Measurements from ENCODE around the gene ABHD10.

The ABHD10 gene

DNA sequence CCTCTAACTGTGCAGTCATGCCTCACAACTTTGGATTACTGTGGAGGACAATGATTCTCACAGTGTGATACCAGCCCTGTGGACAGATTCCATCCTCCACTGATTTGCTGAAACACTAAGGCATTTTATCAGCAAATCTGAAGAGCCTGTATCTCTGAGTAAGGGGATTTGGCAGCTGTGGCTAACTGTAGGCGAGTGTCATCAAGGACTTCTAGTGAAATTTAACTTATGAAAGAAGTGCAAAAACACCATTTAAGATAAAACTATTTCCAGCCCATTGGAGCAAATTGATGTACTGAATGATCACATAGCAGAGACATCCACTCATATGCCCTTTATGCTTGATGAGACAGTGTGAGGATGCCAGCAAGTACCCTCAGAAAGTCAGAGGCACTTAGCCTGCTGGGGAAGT, 41.9 kb downstream of the ABHD10 start:
- H3K9me3 ChIP-seq (replicated peaks; ENCODE audit: insufficient read depth, low read length), result no peaks in the 10 kb centered on the region
- TF ChIP-seq, protein P1, sequence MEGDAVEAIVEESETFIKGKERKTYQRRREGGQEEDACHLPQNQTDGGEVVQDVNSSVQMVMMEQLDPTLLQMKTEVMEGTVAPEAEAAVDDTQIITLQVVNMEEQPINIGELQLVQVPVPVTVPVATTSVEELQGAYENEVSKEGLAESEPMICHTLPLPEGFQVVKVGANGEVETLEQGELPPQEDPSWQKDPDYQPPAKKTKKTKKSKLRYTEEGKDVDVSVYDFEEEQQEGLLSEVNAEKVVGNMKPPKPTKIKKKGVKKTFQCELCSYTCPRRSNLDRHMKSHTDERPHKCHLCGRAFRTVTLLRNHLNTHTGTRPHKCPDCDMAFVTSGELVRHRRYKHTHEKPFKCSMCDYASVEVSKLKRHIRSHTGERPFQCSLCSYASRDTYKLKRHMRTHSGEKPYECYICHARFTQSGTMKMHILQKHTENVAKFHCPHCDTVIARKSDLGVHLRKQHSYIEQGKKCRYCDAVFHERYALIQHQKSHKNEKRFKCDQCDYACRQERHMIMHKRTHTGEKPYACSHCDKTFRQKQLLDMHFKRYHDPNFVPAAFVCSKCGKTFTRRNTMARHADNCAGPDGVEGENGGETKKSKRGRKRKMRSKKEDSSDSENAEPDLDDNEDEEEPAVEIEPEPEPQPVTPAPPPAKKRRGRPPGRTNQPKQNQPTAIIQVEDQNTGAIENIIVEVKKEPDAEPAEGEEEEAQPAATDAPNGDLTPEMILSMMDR (IDR thresholded peaks at IDR 0.05; ENCODE audit: low read length), result no peak
- no peak for TF ChIP-seq EZH2 (optimal IDR thresholded peaks at IDR 0.05; ENCODE audit: low read depth, low read length)
- no peaks in the 10 kb centered on the region for H3F3A ChIP-seq (ENCODE audit: insufficient read depth, low read length)
- no peaks in the 10 kb centered on the region for H3K79me2 ChIP-seq (ENCODE audit: low read length)
- H3K4me2 ChIP-seq (ENCODE audit: low read depth, low read length), result no peak overlapping the region
- no peak overlapping the region for H3K9ac ChIP-seq (ENCODE audit: low read length)
- no peaks in the 10 kb centered on the region for H3K36me3 ChIP-seq (replicated peaks; ENCODE audit: insufficient read depth, low read length)
- H4K20me1 ChIP-seq (ENCODE audit: insufficient read depth, low read length), result no peaks in the 10 kb centered on the region
- H3K27ac ChIP-seq (ENCODE audit: low read length), result no peak overlapping the region
- no peak for DNase-seq
- no peak overlapping the region for H2AFZ ChIP-seq (ENCODE audit: low read length)
- H3K9me2 ChIP-seq (replicated peaks; ENCODE audit: insufficient read depth, low read length), result no peaks in the 10 kb centered on the region
- H3K27me3 ChIP-seq (replicated peaks; ENCODE audit: insufficient read depth, low read length), result no peaks in the 10 kb centered on the region
- H3K4me3 ChIP-seq (ENCODE audit: low read length), result no peak overlapping the region
- no peaks in the 10 kb centered on the region for H3K4me1 ChIP-seq (ENCODE audit: low read length)

DNA sequence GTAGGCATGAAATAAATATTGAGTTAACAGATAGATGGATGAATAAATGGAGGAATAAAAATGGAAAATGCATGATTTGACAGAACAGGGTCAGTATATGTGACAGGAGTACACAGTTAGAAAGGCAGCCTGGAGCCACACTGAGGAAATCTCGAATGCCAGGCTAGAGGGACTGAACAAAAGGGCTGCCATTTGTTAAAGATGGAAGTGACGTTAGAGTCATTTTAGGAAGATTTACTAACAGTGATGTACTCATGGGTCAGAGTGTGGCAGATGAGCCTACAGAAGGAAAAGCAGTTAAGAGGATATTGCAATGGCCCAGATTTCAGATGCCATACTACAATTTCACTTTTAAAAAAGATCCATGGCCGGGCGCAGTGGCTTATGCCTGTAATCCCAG, 48.3 kb downstream of the ABHD10 start:
- no peak for DNase-seq
- H3K4me3 ChIP-seq (ENCODE audit: low read length), result no peak overlapping the region
- H3K9me2 ChIP-seq (replicated peaks; ENCODE audit: insufficient read depth, low read length), result no peaks in the 10 kb centered on the region
- H3K27ac ChIP-seq (ENCODE audit: low read length), result no peak overlapping the region
- no peak overlapping the region for H3K4me2 ChIP-seq (ENCODE audit: low read depth, low read length)
- TF ChIP-seq EZH2 (optimal IDR thresholded peaks at IDR 0.05; ENCODE audit: low read depth, low read length) (no peak), EZH2phosphoT487 (IDR thresholded peaks at IDR 0.05; ENCODE audit: low read length) (no peak)
- TF ChIP-seq, protein P1 (IDR thresholded peaks at IDR 0.05; ENCODE audit: low read length), result no peak
- H3K9ac ChIP-seq (ENCODE audit: low read length), result no peak overlapping the region
- no peaks in the 10 kb centered on the region for H3K79me2 ChIP-seq (ENCODE audit: low read length)
- no peak overlapping the region for H2AFZ ChIP-seq (ENCODE audit: low read length)
- no peaks in the 10 kb centered on the region for H3K36me3 ChIP-seq (replicated peaks; ENCODE audit: insufficient read depth, low read length)
- no peaks in the 10 kb centered on the region for H4K20me1 ChIP-seq (ENCODE audit: insufficient read depth, low read length)
- H3F3A ChIP-seq (ENCODE audit: insufficient read depth, low read length), result no peaks in the 10 kb centered on the region
- no peaks in the 10 kb centered on the region for H3K9me3 ChIP-seq (replicated peaks; ENCODE audit: insufficient read depth, low read length)
- H3K4me1 ChIP-seq (ENCODE audit: low read length), result no peaks in the 10 kb centered on the region
- no peaks in the 10 kb centered on the region for H3K27me3 ChIP-seq (replicated peaks; ENCODE audit: insufficient read depth, low read length)

DNA sequence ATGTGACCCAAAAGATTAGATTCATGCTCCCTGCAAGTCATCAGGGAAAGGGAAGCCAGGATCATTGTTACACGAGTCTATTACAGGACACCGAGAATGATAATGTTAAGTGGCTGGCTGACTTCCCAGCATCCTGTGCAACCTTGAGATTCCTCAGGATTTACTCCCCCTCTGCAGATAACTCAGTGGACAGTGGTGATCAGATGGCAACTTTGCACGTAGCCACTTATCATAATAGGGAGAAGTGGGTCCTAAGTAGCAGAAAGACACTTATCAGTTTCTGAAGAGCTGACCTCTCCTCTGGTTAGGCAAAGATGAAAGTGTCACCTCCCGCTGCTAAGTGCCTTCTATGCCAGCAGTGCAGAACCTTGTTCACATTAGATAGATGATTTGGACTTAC, 49.0 kb downstream of the ABHD10 start:
- H3K9me2 ChIP-seq (replicated peaks; ENCODE audit: insufficient read depth, low read length), result no peaks in the 10 kb centered on the region
- no peaks in the 10 kb centered on the region for H4K20me1 ChIP-seq (ENCODE audit: insufficient read depth, low read length)
- no peaks in the 10 kb centered on the region for H3K9me3 ChIP-seq (replicated peaks; ENCODE audit: insufficient read depth, low read length)
- H3K36me3 ChIP-seq (replicated peaks; ENCODE audit: insufficient read depth, low read length), result no peaks in the 10 kb centered on the region
- no peaks in the 10 kb centered on the region for H3K27me3 ChIP-seq (replicated peaks; ENCODE audit: insufficient read depth, low read length)
- H3K4me3 ChIP-seq (ENCODE audit: low read length), result no peak overlapping the region
- no peak overlapping the region for H2AFZ ChIP-seq (ENCODE audit: low read length)
- TF ChIP-seq EZH2 (optimal IDR thresholded peaks at IDR 0.05; ENCODE audit: low read depth, low read length), result no peak
- TF ChIP-seq, protein P1 (IDR thresholded peaks at IDR 0.05; ENCODE audit: low read length), result no peak
- no peak for TF ChIP-seq EZH2phosphoT487 (IDR thresholded peaks at IDR 0.05; ENCODE audit: low read length)
- H3K9ac ChIP-seq (ENCODE audit: low read length), result no peak overlapping the region
- H3F3A ChIP-seq (ENCODE audit: insufficient read depth, low read length), result no peaks in the 10 kb centered on the region
- no peak overlapping the region for H3K4me2 ChIP-seq (ENCODE audit: low read depth, low read length)
- H3K79me2 ChIP-seq (ENCODE audit: low read length), result no peaks in the 10 kb centered on the region
- no peak overlapping the region for H3K27ac ChIP-seq (ENCODE audit: low read length)
- no peaks in the 10 kb centered on the region for H3K4me1 ChIP-seq (ENCODE audit: low read length)
- DNase-seq, result no peak
